Ovary (tissue), 10 donors: ENCODE results near the gene F8. TPM values are rescaled to one million over a fixed set of nuclear protein-coding genes. Genes with fewer than 3 reads are reported as not detected.

Experiments
- DNase-seq, 5 donors: peaks; one replicate each; pipeline ENCODE4 v3.0.0-alpha.2; 2019 to 2020
- H3K27ac ChIP-seq, 2 donors: fragments of 200-600 bp; one replicate each; pipeline versions ENCODE4 v1.5.1 to v1.8.0; 2019 to 2022
- H3K27me3 ChIP-seq: fragments of 200-600 bp; one replicate; pipeline ENCODE4 v1.8.0; 2022
- H3K36me3 ChIP-seq: fragments of 200-600 bp; sonication (generic); one replicate; pipeline ENCODE4 v1.5.1; 2019
- H3K4me1 ChIP-seq: one replicate; pipeline ENCODE4 v1.8.1; 2013; ENCODE audit warnings: mild to moderate bottlenecking, moderate library complexity; ENCODE audit not compliant: insufficient read depth
- H3K4me3 ChIP-seq: fragments of 200-600 bp; sonication (generic); one replicate; pipeline ENCODE4 v1.5.1; 2017
- H3K9me3 ChIP-seq, 2 donors: fragments of 200-600 bp in 1 of 2; sonication (generic) in 1 of 2; one replicate each; pipeline versions ENCODE4 v1.5.1 to v1.8.1; 2013 to 2019; ENCODE audit warnings: mild to moderate bottlenecking in 1 of 2, moderate library complexity in 1 of 2
- CTCF ChIP-seq, 3 donors: fragments of 450-650 bp in 2 of 3; fragments of 200-600 bp in 1 of 3; IDR thresholded peaks; one replicate each; pipeline versions ENCODE4 v1.5.1 to v1.8.0; 2016 to 2022; ENCODE audit warnings: antibody characterized with exemption in 3 of 3, mild to moderate bottlenecking in 1 of 3
- EP300 ChIP-seq: sonication (generic); formaldehyde crosslinking; IDR thresholded peaks from one replicate; pipeline ENCODE4 v1.6.1; 2017; ENCODE audit warnings: antibody characterized with exemption
- POLR2A ChIP-seq: fragments of 450-650 bp; IDR thresholded peaks from one replicate; pipeline ENCODE4 v1.6.1; 2017; ENCODE audit warnings: antibody characterized with exemption, mild to moderate bottlenecking, moderate library complexity
- WGBS, 3 donors: extraction: QIAGEN DNeasy Blood & Tissue Kit in 1 of 3; methylation state at CpG; one replicate each; pipeline versions ENCODE4 v1.1.5 to v1.1.7; 2013 to 2017; 5-methylcytosine and 5-hydroxymethylcytosine counted together
- intact Hi-C, 4 donors: fragments of 100-400 bp; cut with DNase I; formaldehyde crosslinking; loops; one replicate each; pipeline versions ENCODE4 v1.11.0 to v1.15.1; 2022 to 2023
- long read RNA-seq, 3 donors: library from polyadenylated mRNA in 2 of 3; unstranded in 2 of 3; transcript quantifications; one replicate each; pipeline ENCODE4 v2.0.0 and lab custom pipeline, GENCODE V29; 2021 to 2026
- polyA plus RNA-seq, 2 donors: library from polyadenylated mRNA; stranded (reverse); fragments of 200-250 nt in 1 of 2; fragments of 350-450 nt in 1 of 2; fragmentation: Illumina TruSeq in 1 of 2; extraction: RNeasy Lipid Tissue Mini Kit (QIAGEN cat#74804) in 1 of 2; gene quantifications; one replicate each; pipeline ENCODE4 v1.2.3, GENCODE V29; 2013 to 2014
- total RNA-seq, 7 donors: library from RNA; depleted of rRNA in 2 of 7; stranded (reverse); fragments of >200 nt in 2 of 7; fragmentation: NEBNext Ultra II Directional in 3 of 7; extraction: Animal tissue kit (Norgen Biotek cat#: 25700) in 3 of 7; gene quantifications; one replicate each; pipeline versions ENCODE4 v1.1.0 to v1.2.4, GENCODE V29; 2016 to 2023
- donor health status: DM: no; HTN: no; CAD: no; lungs with moderate emphysema.
- donor health status: DM: no; HTN: no; CAD: no.
- donor health status: Bipolar disorder and iron deficiency.
- donor health status: DM: yes; HTN: yes; CAD: no.
- donor health status: DM: no; HTN: no; CAD: no.
- donor health status: DM: yes; HTN: yes; CAD: no.

The F8 gene
- 10 to 100 TPM; 15.5 to 77.5 (median 23.9) TPM for total RNA-seq
- polyA plus RNA-seq, result 10 to 100 TPM; 15.3 to 18.9 TPM
- long read RNA-seq, donor 1, partial matches to known transcripts, result 33 of 81 reads
- long read RNA-seq, donor 1, other reads (novel, unspliced or antisense), result 47 of 81 reads
- long read RNA-seq, donor 2, partial matches to known transcripts, result 195 of 212 reads
- long read RNA-seq, donor 2, other reads (novel, unspliced or antisense), result 13 of 212 reads
- long read RNA-seq, donor 3, full-length matches to known transcripts, result 9 of 41 reads
- long read RNA-seq, donor 3, partial matches to known transcripts, result 16 of 41 reads
- long read RNA-seq, donor 3, other reads (novel, unspliced or antisense), result 16 of 41 reads

- no peak for DNase-seq
- Histone ChIP-seq H3K36me3 (no peaks in the 10 kb centered on the region), H3K27me3 (no peaks in the 10 kb centered on the region), H3K9me3 (no peaks in the 10 kb centered on the region), H3K4me1 (no peaks in the 10 kb centered on the region), H3K27ac (no peak within 1 kb of the TSS), H3K4me3 (no peak within 1 kb of the TSS)
- 9 to 15% (median 15%) methylated on average over 1 of the region's 1 CpG for WGBS, 3 donors
- TF ChIP-seq EP300 (no peak), CTCF (IDR thresholded peaks at IDR 0.05) (no peak), POLR2A (no peak)
- intact Hi-C loops, result no loop called here
Observed at GRCh38 chrX:155022585-155022984, at the start of gene F8. TSS of gene F8 (minus strand) at chrX:155022723. CDS start at chrX:155022552, 171 bp downstream.

- Histone ChIP-seq H3K36me3 (no peaks in the 10 kb centered on the region), H3K4me1 (no peaks in the 10 kb centered on the region), H3K27ac (peak overlapping the region in 1 of 2 donors; percentile 69), H3K27me3 (no peaks in the 10 kb centered on the region), H3K4me3 (peak overlapping the region; percentile 45), H3K9me3 (no peaks in the 10 kb centered on the region)
- 39 to 53% (median 41%) methylated on average over 25 of the region's 25 CpGs for WGBS, 3 donors
- intact Hi-C loops, result no loop called here
- no peak for TF ChIP-seq CTCF (IDR thresholded peaks at IDR 0.05)
- no peak for TF ChIP-seq EP300
- TF ChIP-seq POLR2A, result no peak
- peak in 1 of 5 donors; percentile 32 for DNase-seq
Observed at GRCh38 chrX:155071694-155072280, 49.3 kb upstream of the F8 start.

GRCh38 chrX:155070975-155071693 is 48.6 kb upstream of the F8 start, which contains the start of the genes BRCC3, CMC4 and MTCP1:
TSS of gene BRCC3 (plus strand) at chrX:155071508. CDS start at chrX:155071528, 20 bp downstream.
TSS of gene CMC4 (minus strand) at chrX:155071136. CDS start at chrX:155064023, 7,113 bp downstream.
TSS of gene MTCP1 (minus strand) at chrX:155071136. CDS start at chrX:155066010, 5,126 bp downstream.
- H3K27me3 ChIP-seq, result no peaks in the 10 kb centered on the region
- no peaks in the 10 kb centered on the region for H3K4me1 ChIP-seq
- H3K27ac ChIP-seq, result peak within 1 kb of the TSS in 1 of 2 donors; percentile 69
- H3K4me3 ChIP-seq, result peak within 1 kb of the TSS; percentile 45
- intact Hi-C loops, result no loop called here
- no peaks in the 10 kb centered on the region for H3K36me3 ChIP-seq
- H3K9me3 ChIP-seq, result no peaks in the 10 kb centered on the region
- 29 to 59% (median 47%) methylated on average over 30 to 81 of the region's 81 CpGs for WGBS, 3 donors
- DNase-seq, result peak; percentile 74 to 85 (median 78)
- TF ChIP-seq POLR2A (peak; percentile 31), EP300 (no peak)

GRCh38 chrX:155070663-155070974 is 48.1 kb upstream of the F8 start:
- Histone ChIP-seq H3K9me3 (no peaks in the 10 kb centered on the region), H3K36me3 (no peaks in the 10 kb centered on the region), H3K4me1 (no peaks in the 10 kb centered on the region), H3K27ac (peak overlapping the region in 1 of 2 donors; percentile 63), H3K27me3 (no peaks in the 10 kb centered on the region), H3K4me3 (peak overlapping the region; percentile 45)
- no peak for DNase-seq
- TF ChIP-seq EP300 (no peak), POLR2A (no peak), CTCF (IDR thresholded peaks at IDR 0.05) (no peak)
- 33 to 50% (median 45%) methylated on average over 16 of the region's 16 CpGs for WGBS, 3 donors
- intact Hi-C loops, result no loop called here
